MM.1S (cell line): ENCODE measurements around the gene RAB10.
"Not testable (repeated sequence)": the region's sequence is repeated elsewhere in the genome, so short reads cannot be mapped to it uniquely, and the experiment has no call there.

ENCODE experiments used
- DNase-seq: peaks from one replicate; pipeline ENCODE4 v3.0.0-alpha.2; 2015
- H2AFZ ChIP-seq: fragments of 300-600 bp; sonication (generic); 2 replicates; pipeline ENCODE4 v1.6.0; 2016; ENCODE audit warnings: antibody characterized with exemption, low read length
- H3F3A ChIP-seq: fragments of 300-600 bp; sonication (generic); 2 replicates; pipeline ENCODE4 v1.6.1; 2016; ENCODE audit warnings: mild to moderate bottlenecking, antibody characterized with exemption, low read length, moderate library complexity, mixed read lengths; ENCODE audit not compliant: insufficient read depth
- H3K27ac ChIP-seq: fragments of 300-600 bp; sonication (generic); 2 replicates; pipeline ENCODE4 v1.5.1; 2016; ENCODE audit warnings: mild to moderate bottlenecking, low read length
- H3K27me3 ChIP-seq: fragments of 300-600 bp; sonication (generic); replicated peaks from 2 replicates; pipeline ENCODE4 v1.6.0; 2016; ENCODE audit warnings: low read length; ENCODE audit not compliant: insufficient read depth
- H3K36me3 ChIP-seq: fragments of 300-600 bp; sonication (generic); replicated peaks from 2 replicates; pipeline ENCODE4 v1.6.1; 2016; ENCODE audit warnings: mild to moderate bottlenecking, low read length, mixed read lengths; ENCODE audit not compliant: insufficient read depth
- H3K4me1 ChIP-seq: fragments of 300-600 bp; sonication (generic); 2 replicates; pipeline ENCODE4 v1.6.1; 2016; ENCODE audit warnings: low read length, mixed read lengths
- H3K4me2 ChIP-seq: fragments of 300-600 bp; sonication (generic); 2 replicates; pipeline ENCODE4 v1.6.0; 2016; ENCODE audit warnings: low read depth, low read length
- H3K4me3 ChIP-seq: fragments of 300-600 bp; sonication (generic); 2 replicates; pipeline ENCODE4 v1.5.1; 2016; ENCODE audit warnings: low read length, mixed read lengths
- H3K79me2 ChIP-seq: fragments of 300-600 bp; sonication (generic); 2 replicates; pipeline ENCODE4 v1.6.1; 2016; ENCODE audit warnings: mixed run types, low read length, mixed read lengths
- H3K9ac ChIP-seq: fragments of 300-600 bp; sonication (generic); 2 replicates; pipeline ENCODE4 v1.6.1; 2016; ENCODE audit warnings: low read length, mixed read lengths
- H3K9me2 ChIP-seq: fragments of 300-600 bp; sonication (generic); replicated peaks from 2 replicates; pipeline ENCODE4 v1.6.1; 2016; ENCODE audit warnings: mild to moderate bottlenecking, low read length, mixed read lengths; ENCODE audit not compliant: insufficient read depth
- H3K9me3 ChIP-seq: fragments of 300-600 bp; sonication (generic); replicated peaks from 2 replicates; pipeline ENCODE4 v1.6.1; 2016; ENCODE audit warnings: mild to moderate bottlenecking, low read length, mixed read lengths; ENCODE audit not compliant: insufficient read depth
- H4K20me1 ChIP-seq: fragments of 300-600 bp; sonication (generic); 2 replicates; pipeline ENCODE4 v1.6.1; 2016; ENCODE audit warnings: mild to moderate bottlenecking, low read length, moderate library complexity, mixed read lengths; ENCODE audit not compliant: insufficient read depth
- CTCF ChIP-seq: fragments of 300-600 bp; sonication (generic); IDR thresholded peaks from 2 replicates; pipeline ENCODE4 v1.5.1; 2016; ENCODE audit warnings: antibody characterized with exemption, low read length, mixed read lengths
- EZH2 ChIP-seq: fragments of 300-600 bp; sonication (generic); optimal IDR thresholded peaks from 2 replicates; pipeline ENCODE3; 2017; ENCODE audit warnings: low read depth, mild to moderate bottlenecking, antibody characterized with exemption, low read length, mixed read lengths
- EZH2phosphoT487 ChIP-seq: fragments of 300-600 bp; sonication (generic); IDR thresholded peaks from 2 replicates; pipeline ENCODE4 v1.6.1; 2018; ENCODE audit warnings: antibody characterized with exemption, low read length

RAB10 gene

DNA sequence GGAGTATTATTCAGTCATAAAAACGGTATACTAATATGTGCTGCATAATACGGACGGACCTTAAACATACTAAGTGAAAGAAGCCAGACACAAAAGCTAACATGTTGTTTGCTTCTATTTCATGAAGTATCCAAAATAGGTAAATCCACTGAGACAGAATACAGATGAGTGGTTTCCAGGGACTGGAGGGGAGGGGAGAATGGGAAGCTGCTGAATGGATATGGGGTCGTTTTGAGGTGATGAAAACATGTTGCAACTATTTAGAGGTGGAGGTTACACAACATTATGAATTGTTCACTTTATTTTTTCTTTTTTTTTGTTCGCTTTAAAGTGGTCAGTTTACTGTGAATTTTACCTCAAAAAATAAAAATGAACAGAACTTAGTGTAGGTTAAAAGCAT lies 52.9 kb downstream of the RAB10 start:
- H3K4me1 ChIP-seq, result no peaks in the 10 kb centered on the region

GRCh38 chr2:26088038-26088643 lies 54.3 kb downstream of the RAB10 start:
- no peaks in the 10 kb centered on the region for H3K9me3 ChIP-seq
- H3K4me1 ChIP-seq, result no peaks in the 10 kb centered on the region
- no peaks in the 10 kb centered on the region for H3K27me3 ChIP-seq
- H2AFZ ChIP-seq, result no peak overlapping the region
- no peak overlapping the region for H3K27ac ChIP-seq
- no peaks in the 10 kb centered on the region for H3K36me3 ChIP-seq
- no peak overlapping the region for H3K4me3 ChIP-seq
- no peak overlapping the region for H3K4me2 ChIP-seq
- no peaks in the 10 kb centered on the region for H3F3A ChIP-seq
- H3K79me2 ChIP-seq, result peaks cover 91% of the 10 kb centered on the region
- peaks cover 21% of the 10 kb centered on the region for H4K20me1 ChIP-seq
- DNase-seq, result no peak
- no peak overlapping the region for H3K9ac ChIP-seq
- no peaks in the 10 kb centered on the region for H3K9me2 ChIP-seq
- peak; percentile 64 for TF ChIP-seq CTCF
- no peak for TF ChIP-seq EZH2phosphoT487
- no peak for TF ChIP-seq EZH2

More for the DNA sequence above, 52.9 kb downstream of the RAB10 start:
- Histone ChIP-seq H3K4me2 (no peak overlapping the region), H3F3A (no peaks in the 10 kb centered on the region), H3K79me2 (peaks cover 91% of the 10 kb centered on the region), H3K4me3 (no peak overlapping the region), H3K27ac (no peak overlapping the region), H3K9me3 (no peaks in the 10 kb centered on the region), H3K27me3 (no peaks in the 10 kb centered on the region), H3K9me2 (no peaks in the 10 kb centered on the region), H3K36me3 (no peaks in the 10 kb centered on the region), H2AFZ (no peak overlapping the region), H3K9ac (no peak overlapping the region), H4K20me1 (peaks cover 21% of the 10 kb centered on the region)
- DNase-seq, result no peak
- TF ChIP-seq EZH2phosphoT487 (no peak), EZH2 (no peak), CTCF (no peak)

DNA sequence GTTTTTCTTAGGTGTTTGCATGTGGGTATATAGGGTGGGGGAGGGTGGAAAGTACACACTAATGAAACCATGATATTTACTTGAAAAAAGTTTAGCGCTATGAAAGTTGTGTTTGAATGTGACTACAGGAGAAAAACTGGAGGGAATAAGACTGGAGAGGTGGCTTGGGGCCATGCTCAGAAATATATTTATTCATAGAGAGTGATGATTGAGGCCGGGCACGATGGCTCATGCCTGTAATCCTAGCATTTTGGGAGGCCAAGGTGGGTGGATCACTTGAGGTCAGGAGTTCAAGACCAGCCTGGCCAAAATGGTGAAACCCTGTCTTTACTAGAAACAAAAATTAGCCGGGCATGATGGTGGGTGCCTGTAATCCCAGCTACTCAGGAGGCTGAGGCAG lies 55.0 kb downstream of the RAB10 start:
- not testable (repeated sequence) for H3F3A ChIP-seq, H3K9me2 ChIP-seq, H3K4me1 ChIP-seq, H3K9ac ChIP-seq, H2AFZ ChIP-seq, H3K4me2 ChIP-seq, H3K4me3 ChIP-seq, H3K27ac ChIP-seq, DNase-seq, H3K36me3 ChIP-seq, H3K27me3 ChIP-seq, H3K9me3 ChIP-seq
- peaks cover 91% of the 10 kb centered on the region for H3K79me2 ChIP-seq
- peaks cover 21% of the 10 kb centered on the region for H4K20me1 ChIP-seq

- no peak overlapping the region for H3K9ac ChIP-seq
- DNase-seq, result no peak
- H3F3A ChIP-seq, result no peaks in the 10 kb centered on the region
- H3K4me1 ChIP-seq, result no peaks in the 10 kb centered on the region
- no peaks in the 10 kb centered on the region for H3K9me3 ChIP-seq
- H3K27me3 ChIP-seq, result no peaks in the 10 kb centered on the region
- H2AFZ ChIP-seq, result no peak overlapping the region
- H3K27ac ChIP-seq, result no peak overlapping the region
- H3K36me3 ChIP-seq, result no peaks in the 10 kb centered on the region
- H3K4me3 ChIP-seq, result no peak overlapping the region
- TF ChIP-seq EZH2phosphoT487 (no peak), EZH2 (no peak), CTCF (no peak)
- H3K79me2 ChIP-seq, result peaks cover 89% of the 10 kb centered on the region
- no peak overlapping the region for H3K4me2 ChIP-seq
- peaks cover 21% of the 10 kb centered on the region for H4K20me1 ChIP-seq
- no peaks in the 10 kb centered on the region for H3K9me2 ChIP-seq
These were observed 55.5 kb downstream of the RAB10 start for GRCh38 chr2:26089337-26089736.
